Measurements from ENCODE around the gene DHRSX.

DHRSX gene

GRCh38 chrX:2224597-2225235 lies 276.1 kb downstream of the DHRSX start:
- no peaks in the 10 kb centered on the region for H3K36me3 ChIP-seq (ENCODE audit: low read length)
- H3K27me3 ChIP-seq (ENCODE audit: low read length): no peaks in the 10 kb centered on the region
- TF ChIP-seq, protein P1, sequence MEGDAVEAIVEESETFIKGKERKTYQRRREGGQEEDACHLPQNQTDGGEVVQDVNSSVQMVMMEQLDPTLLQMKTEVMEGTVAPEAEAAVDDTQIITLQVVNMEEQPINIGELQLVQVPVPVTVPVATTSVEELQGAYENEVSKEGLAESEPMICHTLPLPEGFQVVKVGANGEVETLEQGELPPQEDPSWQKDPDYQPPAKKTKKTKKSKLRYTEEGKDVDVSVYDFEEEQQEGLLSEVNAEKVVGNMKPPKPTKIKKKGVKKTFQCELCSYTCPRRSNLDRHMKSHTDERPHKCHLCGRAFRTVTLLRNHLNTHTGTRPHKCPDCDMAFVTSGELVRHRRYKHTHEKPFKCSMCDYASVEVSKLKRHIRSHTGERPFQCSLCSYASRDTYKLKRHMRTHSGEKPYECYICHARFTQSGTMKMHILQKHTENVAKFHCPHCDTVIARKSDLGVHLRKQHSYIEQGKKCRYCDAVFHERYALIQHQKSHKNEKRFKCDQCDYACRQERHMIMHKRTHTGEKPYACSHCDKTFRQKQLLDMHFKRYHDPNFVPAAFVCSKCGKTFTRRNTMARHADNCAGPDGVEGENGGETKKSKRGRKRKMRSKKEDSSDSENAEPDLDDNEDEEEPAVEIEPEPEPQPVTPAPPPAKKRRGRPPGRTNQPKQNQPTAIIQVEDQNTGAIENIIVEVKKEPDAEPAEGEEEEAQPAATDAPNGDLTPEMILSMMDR (IDR thresholded peaks at IDR 0.05; ENCODE audit: insufficient read depth, low read length, poor library complexity, severe bottlenecking): no peak
- TF ChIP-seq EZH2phosphoT487 (conservative IDR thresholded peaks at IDR 0.05; ENCODE audit: low read length): no peak
- no peak overlapping the region for H3K27ac ChIP-seq (ENCODE audit: low read depth, low read length)
- H4K20me1 ChIP-seq (ENCODE audit: low read depth, low read length): no peaks in the 10 kb centered on the region
- H3K9me2 ChIP-seq (replicated peaks; ENCODE audit: insufficient read depth, low read length): no peaks in the 10 kb centered on the region
- peaks cover 6% of the 10 kb centered on the region; the same call in 1 of the 2 replicates for H3K9me3 ChIP-seq (ENCODE audit: insufficient read depth, low read length)
- no peaks in the 10 kb centered on the region for H3K79me2 ChIP-seq (ENCODE audit: insufficient read depth, low read length)
- no peaks in the 10 kb centered on the region for H3F3A ChIP-seq (ENCODE audit: insufficient read depth)
- no peak overlapping the region for H3K4me2 ChIP-seq (ENCODE audit: low read depth, low read length, poor library complexity, severe bottlenecking)
- no peak overlapping the region for H2AFZ ChIP-seq (ENCODE audit: low read depth, low read length, severe bottlenecking)
- H3K4me3 ChIP-seq (ENCODE audit: insufficient read depth, low read length, poor library complexity, severe bottlenecking): no peak overlapping the region
- no peak overlapping the region for H3K9ac ChIP-seq (ENCODE audit: low read length)

GRCh38 chrX:2224161-2224560 lies 276.6 kb downstream of the DHRSX start:
- no peaks in the 10 kb centered on the region for H3K27me3 ChIP-seq (ENCODE audit: low read length)
- no peaks in the 10 kb centered on the region for H4K20me1 ChIP-seq (ENCODE audit: low read depth, low read length)
- H3K9me2 ChIP-seq (replicated peaks; ENCODE audit: insufficient read depth, low read length): no peaks in the 10 kb centered on the region
- no peaks in the 10 kb centered on the region for H3K79me2 ChIP-seq (ENCODE audit: insufficient read depth, low read length)
- no peak overlapping the region for H3K9ac ChIP-seq (ENCODE audit: low read length)
- H3K4me2 ChIP-seq (ENCODE audit: low read depth, low read length, poor library complexity, severe bottlenecking): no peak overlapping the region
- no peaks in the 10 kb centered on the region for H3F3A ChIP-seq (ENCODE audit: insufficient read depth)
- no peak overlapping the region for H2AFZ ChIP-seq (ENCODE audit: low read depth, low read length, severe bottlenecking)
- no peak overlapping the region for H3K4me3 ChIP-seq (ENCODE audit: insufficient read depth, low read length, poor library complexity, severe bottlenecking)
- H3K36me3 ChIP-seq (ENCODE audit: low read length): no peaks in the 10 kb centered on the region
- TF ChIP-seq EZH2phosphoT487 (conservative IDR thresholded peaks at IDR 0.05; ENCODE audit: low read length): no peak
- TF ChIP-seq, protein P1 (IDR thresholded peaks at IDR 0.05; ENCODE audit: insufficient read depth, low read length, poor library complexity, severe bottlenecking): no peak
- peaks cover 9% of the 10 kb centered on the region; the same call in 1 of the 2 replicates for H3K9me3 ChIP-seq (ENCODE audit: insufficient read depth, low read length)
- no peak overlapping the region for H3K27ac ChIP-seq (ENCODE audit: low read depth, low read length)

DNA sequence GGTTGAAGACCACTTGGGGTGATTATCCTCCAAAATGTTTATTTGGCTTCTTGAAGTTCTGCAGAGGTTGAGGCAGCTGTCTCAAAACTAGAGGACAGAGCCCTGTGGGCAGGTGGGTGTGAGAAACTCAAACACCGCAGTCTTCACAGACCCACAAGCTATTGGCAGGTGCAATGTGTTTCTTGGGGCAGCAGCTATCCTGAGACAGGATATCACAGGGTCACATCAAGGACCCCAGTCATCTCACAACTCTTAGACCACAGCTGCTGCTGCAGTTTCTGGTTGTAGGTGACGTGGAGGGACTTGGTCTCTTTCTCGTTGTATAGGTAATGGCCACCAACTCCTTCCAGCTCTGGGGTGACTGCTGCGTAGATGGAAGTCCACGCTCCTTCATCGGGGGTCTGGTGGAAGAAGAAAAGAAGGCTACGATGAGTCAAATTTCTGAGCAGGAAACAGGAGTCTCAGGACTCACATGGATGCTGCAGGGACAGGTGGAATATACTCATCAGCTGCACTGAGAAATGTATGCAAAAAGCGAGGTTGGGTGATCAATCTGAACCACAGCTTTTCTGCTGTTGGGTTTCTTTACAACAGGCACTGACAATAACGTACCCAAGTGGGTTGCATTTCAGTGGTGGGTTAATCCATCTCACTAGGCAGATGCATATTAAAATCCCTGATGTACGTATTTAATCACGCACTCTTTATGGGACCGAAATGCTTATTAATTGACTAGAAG lies 279.8 kb downstream of the DHRSX start:
- TF ChIP-seq, protein P1 (IDR thresholded peaks at IDR 0.05; ENCODE audit: insufficient read depth, low read length, poor library complexity, severe bottlenecking): no peak
- no peak for TF ChIP-seq EZH2phosphoT487 (conservative IDR thresholded peaks at IDR 0.05; ENCODE audit: low read length)
- Histone ChIP-seq H3K9me2 (replicated peaks; ENCODE audit: insufficient read depth, low read length) (no peaks in the 10 kb centered on the region), H3F3A (ENCODE audit: insufficient read depth) (no peaks in the 10 kb centered on the region), H4K20me1 (ENCODE audit: low read depth, low read length) (no peaks in the 10 kb centered on the region), H3K79me2 (ENCODE audit: insufficient read depth, low read length) (no peaks in the 10 kb centered on the region), H3K27me3 (ENCODE audit: low read length) (no peaks in the 10 kb centered on the region), H3K9me3 (ENCODE audit: insufficient read depth, low read length) (peaks cover 9% of the 10 kb centered on the region; the same call in 1 of the 2 replicates), H3K36me3 (ENCODE audit: low read length) (no peaks in the 10 kb centered on the region), H3K9ac (ENCODE audit: low read length) (no peak overlapping the region), H2AFZ (ENCODE audit: low read depth, low read length, severe bottlenecking) (no peak overlapping the region), H3K4me2 (ENCODE audit: low read depth, low read length, poor library complexity, severe bottlenecking) (no peak overlapping the region), H3K27ac (ENCODE audit: low read depth, low read length) (no peak overlapping the region), H3K4me3 (ENCODE audit: insufficient read depth, low read length, poor library complexity, severe bottlenecking) (no peak overlapping the region)

Measured in SU-DHL-6 (cell line).